ENCODE data around the gene VPS13D. TPM values are rescaled to one million over a fixed set of nuclear protein-coding genes. Genes with fewer than 3 reads are reported as not detected.

VPS13D gene
- total and polyA plus RNA-seq, 2 of the 4 experiments (the other 2 are of a cell fraction): 9.0 to 16.3 TPM

GRCh38 chr1:12460911-12461621 lies 231.2 kb downstream of the VPS13D start:
- H3K4ac ChIP-seq (ENCODE audit: low read depth, low read length): peak overlapping the region; percentile 92
- H3K27me3 ChIP-seq (ENCODE audit: control insufficient read depth, insufficient read depth, low read length): no peaks in the 10 kb centered on the region
- peaks cover 32% of the 10 kb centered on the region for H3K9me1 ChIP-seq (ENCODE audit: insufficient read depth, low read length)
- peak overlapping the region; percentile 87 for H2AK9ac ChIP-seq (replicated peaks; ENCODE audit: low read depth, low read length, poor library complexity)
- peak overlapping the region; percentile 91 for H2BK5ac ChIP-seq (ENCODE audit: low read depth, low read length, poor library complexity, severe bottlenecking)
- H4K20me1 ChIP-seq (ENCODE audit: insufficient read depth, low read length): no peaks in the 10 kb centered on the region
- H2BK20ac ChIP-seq (ENCODE audit: low read depth, low read length): peak overlapping the region; percentile 92
- peak overlapping the region; percentile 73; the same call in 1 of the 2 replicates for H3K56ac ChIP-seq (ENCODE audit: extremely low read depth, insufficient read depth, low read length)
- H2BK15ac ChIP-seq (ENCODE audit: low read depth, low read length): peak overlapping the region; percentile 80; the same call in 2 of the 3 replicates
- peak overlapping the region; percentile 38; the same call in 1 of the 2 replicates for H3K4me2 ChIP-seq (ENCODE audit: low read depth, low read length)
- H2AK5ac ChIP-seq (ENCODE audit: low read depth, low read length): peak overlapping the region; percentile 81; the same call in 1 of the 2 replicates
- H3K79me1 ChIP-seq (ENCODE audit: low read depth in 1 of 2, low read length in 2 of 2): peaks cover 7 to 39% of the 10 kb centered on the region in 2 experiments; a peak in 3 of 4 replicates
- DNase-seq: peak; percentile 86
- peak overlapping the region; percentile 77 for H3K27ac ChIP-seq (ENCODE audit: insufficient read depth, low read length)
- no peaks in the 10 kb centered on the region for H3K9me3 ChIP-seq (ENCODE audit: control insufficient read depth, insufficient read depth, low read length)
- ChIA-PET CTCF (no interaction called here), POLR2A (ENCODE audit: unreplicated experiment) (interaction anchor here (0.5 kb wide), 1 partner anchor 196 kb away, joined by 3 read pairs; no protein-coding TSS in a partner anchor)
- peak overlapping the region; percentile 56 for H2AFZ ChIP-seq (replicated peaks; ENCODE audit: low read length, poor library complexity)
- H3K23ac ChIP-seq (ENCODE audit: low read depth, low read length): peak overlapping the region; percentile 87
- peaks cover 51% of the 10 kb centered on the region for H3K4me1 ChIP-seq (ENCODE audit: control insufficient read depth, insufficient read depth, low read length)
- peak overlapping the region; percentile 10; the same call in 1 of the 2 replicates for H3K9ac ChIP-seq (ENCODE audit: low read depth, low read length)
- no CpG with 5 or more reads among the region's 6 CpGs for WGBS, 2 experiments (ENCODE audit: extremely low coverage in 2 of 2, insufficient read length in 1 of 2)
- no TSS peak for BruUV-seq (replicated peaks)
- in situ Hi-C loops (cut with MboI; ENCODE audit: low sequenced_read_pairs) (no loop called here), intact Hi-C loops (cut with micrococcal nuclease) (loop anchor here (5.0 kb wide), 2 partner anchors 54 to 156 kb away; partner anchors contain the start of gene DHRS3), dilution Hi-C loops (cut with HindIII; ENCODE audit: low sequenced_read_pairs, unreplicated experiment) (no loop called here)
- peak overlapping the region; percentile 67 for H4K5ac ChIP-seq (ENCODE audit: low read depth, low read length)
- H3K18ac ChIP-seq (ENCODE audit: low read depth, low read length): peak overlapping the region; percentile 96
- peak overlapping the region; percentile 14 to 91 for H4K8ac ChIP-seq (ENCODE audit: low read depth in 2 of 2, low read length in 2 of 2)
- peak; percentile 73 for ATAC-seq (ENCODE audit: low read depth)
- peak overlapping the region; percentile 94 for H2BK120ac ChIP-seq (ENCODE audit: low read depth, low read length)
- TF ChIP-seq USF2 (IDR thresholded peaks at IDR 0.05; ENCODE audit: low read depth, low read length) (no peak), MAZ (IDR thresholded peaks at IDR 0.05; ENCODE audit: borderline replicate concordance, low read depth, low read length) (peak; percentile 32; the same call in 1 of the 2 replicates)
- H4K91ac ChIP-seq (ENCODE audit: insufficient read depth, low read depth, low read length): peak overlapping the region; percentile 77
- H3K36me3 ChIP-seq (ENCODE audit: control insufficient read depth, insufficient read depth, low read length): peaks cover 2% of the 10 kb centered on the region; the same call in 1 of the 2 replicates
- H3K14ac ChIP-seq (replicated peaks; ENCODE audit: low read depth, low read length): peak overlapping the region; percentile 74
- no peak overlapping the region for H3K4me3 ChIP-seq (ENCODE audit: insufficient read depth, low read depth, low read length)
